HL-60 (cell line): ENCODE measurements around the gene HTR4.

ENCODE experiments used
- DNase-seq, 2 experiments: peaks; one replicate each; pipeline ENCODE4 v3.0.0-alpha.2; 2010 to 2020; ENCODE audit warnings: low read depth in 1 of 2, low spot score in 1 of 2
- H3K27ac ChIP-seq: fragments of 250-450 bp; sonication (Bioruptor Pico); replicated peaks from 2 replicates; pipeline ENCODE4 v1.5.1; 2020; ENCODE audit warnings: mild to moderate bottlenecking, moderate library complexity
- H3K27me3 ChIP-seq: fragments of 250-450 bp; sonication (Bioruptor Pico); 2 replicates; pipeline ENCODE4 v1.5.1; 2021; ENCODE audit warnings: mild to moderate bottlenecking, moderate library complexity; ENCODE audit not compliant: insufficient read depth, poor library complexity, severe bottlenecking
- H3K4me3 ChIP-seq: replicated peaks from 2 replicates; pipeline ENCODE4 v1.5.1; 2011; ENCODE audit warnings: mild to moderate bottlenecking, control low read depth, low read length; ENCODE audit not compliant: insufficient read depth
- CTCF ChIP-seq: IDR thresholded peaks from one replicate; pipeline ENCODE4 v1.5.1; 2011; ENCODE audit warnings: low read length, control low read depth, inconsistent platforms; ENCODE audit not compliant: insufficient read depth
- GABPA ChIP-seq: IDR thresholded peaks from 2 replicates; pipeline ENCODE4 v1.6.1; 2012; ENCODE audit warnings: low read depth
- POLR2AphosphoS5 ChIP-seq: IDR thresholded peaks from 2 replicates; pipeline ENCODE4 v1.6.1; 2012; ENCODE audit warnings: low read depth
- SPI1 ChIP-seq: IDR thresholded peaks from 2 replicates; pipeline ENCODE4 v1.6.1; 2012; ENCODE audit warnings: low read depth, mild to moderate bottlenecking, borderline replicate concordance
- TF ChIP-seq, protein P1 (sequence below): IDR thresholded peaks from 2 replicates; pipeline ENCODE4 v1.6.1; 2012; ENCODE audit warnings: low read depth; ENCODE audit not compliant: insufficient replicate concordance

HTR4 gene

GRCh38 chr5:148497757-148498156 is 156.6 kb downstream of the HTR4 start:
- no peak for DNase-seq
- Histone ChIP-seq H3K4me3 (no peak overlapping the region), H3K27me3 (no peaks in the 10 kb centered on the region), H3K27ac (no peak overlapping the region)
- no peak for TF ChIP-seq SPI1
- no peak for TF ChIP-seq GABPA
- no peak for TF ChIP-seq CTCF
- TF ChIP-seq, protein P1, sequence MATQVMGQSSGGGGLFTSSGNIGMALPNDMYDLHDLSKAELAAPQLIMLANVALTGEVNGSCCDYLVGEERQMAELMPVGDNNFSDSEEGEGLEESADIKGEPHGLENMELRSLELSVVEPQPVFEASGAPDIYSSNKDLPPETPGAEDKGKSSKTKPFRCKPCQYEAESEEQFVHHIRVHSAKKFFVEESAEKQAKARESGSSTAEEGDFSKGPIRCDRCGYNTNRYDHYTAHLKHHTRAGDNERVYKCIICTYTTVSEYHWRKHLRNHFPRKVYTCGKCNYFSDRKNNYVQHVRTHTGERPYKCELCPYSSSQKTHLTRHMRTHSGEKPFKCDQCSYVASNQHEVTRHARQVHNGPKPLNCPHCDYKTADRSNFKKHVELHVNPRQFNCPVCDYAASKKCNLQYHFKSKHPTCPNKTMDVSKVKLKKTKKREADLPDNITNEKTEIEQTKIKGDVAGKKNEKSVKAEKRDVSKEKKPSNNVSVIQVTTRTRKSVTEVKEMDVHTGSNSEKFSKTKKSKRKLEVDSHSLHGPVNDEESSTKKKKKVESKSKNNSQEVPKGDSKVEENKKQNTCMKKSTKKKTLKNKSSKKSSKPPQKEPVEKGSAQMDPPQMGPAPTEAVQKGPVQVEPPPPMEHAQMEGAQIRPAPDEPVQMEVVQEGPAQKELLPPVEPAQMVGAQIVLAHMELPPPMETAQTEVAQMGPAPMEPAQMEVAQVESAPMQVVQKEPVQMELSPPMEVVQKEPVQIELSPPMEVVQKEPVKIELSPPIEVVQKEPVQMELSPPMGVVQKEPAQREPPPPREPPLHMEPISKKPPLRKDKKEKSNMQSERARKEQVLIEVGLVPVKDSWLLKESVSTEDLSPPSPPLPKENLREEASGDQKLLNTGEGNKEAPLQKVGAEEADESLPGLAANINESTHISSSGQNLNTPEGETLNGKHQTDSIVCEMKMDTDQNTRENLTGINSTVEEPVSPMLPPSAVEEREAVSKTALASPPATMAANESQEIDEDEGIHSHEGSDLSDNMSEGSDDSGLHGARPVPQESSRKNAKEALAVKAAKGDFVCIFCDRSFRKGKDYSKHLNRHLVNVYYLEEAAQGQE = no peak
- TF ChIP-seq POLR2AphosphoS5 = no peak

GRCh38 chr5:148492351-148492750 is 162.0 kb downstream of the HTR4 start:
- DNase-seq = no peak
- H3K27me3 ChIP-seq = peaks cover 2% of the 10 kb centered on the region
- TF ChIP-seq SPI1 = no peak
- no peak for TF ChIP-seq CTCF
- TF ChIP-seq, protein P1 = no peak
- no peak for TF ChIP-seq GABPA
- no peak for TF ChIP-seq POLR2AphosphoS5
- H3K4me3 ChIP-seq = no peak overlapping the region
- H3K27ac ChIP-seq = no peak overlapping the region

- Histone ChIP-seq H3K4me3 (no peak overlapping the region), H3K27me3 (peaks cover 2% of the 10 kb centered on the region), H3K27ac (no peak overlapping the region)
- no peak for DNase-seq
- no peak for TF ChIP-seq CTCF
Measured at GRCh38 chr5:148491793-148492184, 162.5 kb downstream of the HTR4 start.

DNA sequence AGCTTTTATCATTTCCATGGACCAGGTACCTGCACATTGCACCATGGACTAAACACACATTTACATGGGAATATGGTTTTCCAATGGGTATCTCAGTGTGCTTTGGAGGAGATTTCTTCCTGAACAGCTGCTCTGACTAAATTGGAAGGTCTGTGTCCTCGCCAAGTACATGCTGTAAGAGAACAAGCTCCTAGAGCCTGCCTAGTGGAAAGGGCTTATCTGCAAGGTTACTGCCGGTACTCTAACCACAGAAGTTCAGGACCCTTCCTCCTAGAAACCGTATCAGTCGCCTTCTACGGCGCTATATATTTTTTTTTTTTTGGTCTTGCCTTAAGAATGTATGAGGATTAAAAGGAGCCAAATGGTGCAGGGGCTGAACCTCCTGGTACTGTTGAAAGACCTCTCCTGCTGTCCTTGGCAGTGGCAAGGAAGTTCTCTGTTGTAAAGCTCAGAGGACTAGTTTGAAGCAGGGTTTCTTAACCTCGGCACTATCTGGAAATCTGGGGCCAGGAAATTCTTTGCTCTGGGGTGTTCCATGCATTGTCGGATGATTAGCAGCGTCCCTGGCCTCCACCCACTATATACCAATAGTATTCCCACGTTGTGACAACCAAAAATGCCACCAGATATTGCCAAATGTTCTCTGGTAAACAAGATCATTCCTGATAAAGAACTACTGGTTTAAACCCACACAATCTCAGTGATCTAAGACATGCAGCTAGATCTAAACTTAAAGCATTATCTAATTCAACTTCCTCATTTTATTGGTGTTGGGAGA is 163.1 kb downstream of the HTR4 start:
- TF ChIP-seq POLR2AphosphoS5 = no peak
- TF ChIP-seq SPI1 = peak; percentile 35; the same call in 1 of the 2 replicates

More for the DNA sequence above, 163.1 kb downstream of the HTR4 start:
- H3K4me3 ChIP-seq = no peak overlapping the region
- no peak for DNase-seq
- H3K27ac ChIP-seq = no peak overlapping the region
- H3K27me3 ChIP-seq = peaks cover 2% of the 10 kb centered on the region
